Eye (tissue), 1 donor: ENCODE data around the gene SIRT7.
"Not testable (repeated sequence)": the region's sequence is repeated elsewhere in the genome, so short reads cannot be mapped to it uniquely, and the experiment has no call there.

ENCODE experiments used
- DNase-seq: peaks from one replicate; pipeline ENCODE4 v3.0.0-alpha.2; 2015

The SIRT7 gene

GRCh38 chr17:81918832-81919545 lies 1.0 kb upstream of the SIRT7 start:
- no peak for DNase-seq

- DNase-seq: not testable (repeated sequence)
Observed at GRCh38 chr17:81918333-81918669, 325 bp upstream of the SIRT7 start.

- no peak for DNase-seq
Observed at GRCh38 chr17:81916234-81917001, 1.6 kb downstream of the SIRT7 start.

- no peak for DNase-seq
Observed at GRCh38 chr17:81915331-81915730, 2.6 kb downstream of the SIRT7 start.

- no peak for DNase-seq
Observed at GRCh38 chr17:81914103-81914850, 3.7 kb downstream of the SIRT7 start.

GRCh38 chr17:81913394-81914102 lies 4.4 kb downstream of the SIRT7 start:
- DNase-seq: no peak

GRCh38 chr17:81912441-81913309 lies 5.3 kb downstream of the SIRT7 start:
- no peak for DNase-seq

- DNase-seq: no peak
Observed at GRCh38 chr17:81911969-81912368, 6.0 kb downstream of the SIRT7 start.

- peak; percentile 93 for DNase-seq
Observed at GRCh38 chr17:81911277-81911961, 6.6 kb downstream of the SIRT7 start, which contains the start of gene PCYT2. Gene PCYT2 (minus strand): TSS chr17:81911399. CDS start chr17:81911355, 44 bp downstream.

- DNase-seq: no peak
Observed at GRCh38 chr17:81910840-81911276, 7.1 kb downstream of the SIRT7 start.

GRCh38 chr17:81909966-81910839 lies 7.8 kb downstream of the SIRT7 start:
- peak; percentile 36 for DNase-seq

- DNase-seq: no peak
Observed at GRCh38 chr17:81909231-81909630, 8.7 kb downstream of the SIRT7 start.

GRCh38 chr17:81908793-81909192 lies 9.2 kb downstream of the SIRT7 start:
- DNase-seq: no peak

- DNase-seq: no peak
Observed at GRCh38 chr17:81907219-81908145, 10.5 kb downstream of the SIRT7 start.

- DNase-seq: no peak
Observed at GRCh38 chr17:81906476-81907218, 11.3 kb downstream of the SIRT7 start.

- no peak for DNase-seq
Observed at GRCh38 chr17:81905993-81906392, 12.0 kb downstream of the SIRT7 start.

- no peak for DNase-seq
Observed at GRCh38 chr17:81905424-81905875, 12.5 kb downstream of the SIRT7 start.
